Loucy (cell line): ENCODE measurements around the gene RUNDC3A.

ENCODE experiments used
- H2AFZ ChIP-seq: fragments of 200-600 bp; sonication (generic); 2 replicates; pipeline ENCODE4 v1.6.0; 2016; ENCODE audit warnings: antibody characterized with exemption, mild to moderate bottlenecking, low read length, moderate library complexity
- H3F3A ChIP-seq: fragments of 200-600 bp; 2 replicates; pipeline ENCODE4 v1.6.0; 2016; ENCODE audit warnings: antibody characterized with exemption, low read depth, mild to moderate bottlenecking
- H3K27me3 ChIP-seq: fragments of 200-600 bp; sonication (generic); 2 replicates; pipeline ENCODE4 v1.6.1; 2014; ENCODE audit warnings: low read length, mild to moderate bottlenecking; ENCODE audit not compliant: insufficient read depth, poor library complexity, severe bottlenecking
- H3K36me3 ChIP-seq: fragments of 200-600 bp; sonication (generic); 2 replicates; pipeline ENCODE4 v1.6.1; 2016; ENCODE audit warnings: low read length; ENCODE audit not compliant: insufficient read depth
- H3K4me1 ChIP-seq: fragments of 200-600 bp; sonication (generic); 2 replicates; pipeline ENCODE4 v1.5.1; 2014; ENCODE audit warnings: low read length, mild to moderate bottlenecking; ENCODE audit not compliant: insufficient read depth, poor library complexity, severe bottlenecking
- H3K4me2 ChIP-seq: fragments of 200-600 bp; sonication (generic); 2 replicates; pipeline ENCODE4 v1.6.0; 2014; ENCODE audit warnings: antibody characterized with exemption, low read length, low read depth, mild to moderate bottlenecking; ENCODE audit not compliant: poor library complexity, severe bottlenecking
- H3K4me3 ChIP-seq: fragments of 200-600 bp; sonication (generic); 2 replicates; pipeline ENCODE4 v1.5.1; 2014; ENCODE audit warnings: low read length, mild to moderate bottlenecking, mixed read lengths; ENCODE audit not compliant: poor library complexity, severe bottlenecking
- H3K79me2 ChIP-seq: fragments of 200-600 bp; sonication (generic); 2 replicates; pipeline ENCODE4 v1.6.1; 2014; ENCODE audit warnings: low read length; ENCODE audit not compliant: insufficient read depth
- H3K9ac ChIP-seq: fragments of 200-600 bp; sonication (generic); 2 replicates; pipeline ENCODE4 v1.6.0; 2014; ENCODE audit warnings: mild to moderate bottlenecking, low read depth, low read length, moderate library complexity; ENCODE audit not compliant: poor library complexity, severe bottlenecking
- H3K9me2 ChIP-seq: fragments of 200-600 bp; sonication (generic); replicated peaks from 2 replicates; pipeline ENCODE4 v1.6.1; 2016; ENCODE audit warnings: low read depth, low read length, mixed read lengths
- H3K9me3 ChIP-seq: fragments of 200-600 bp; sonication (generic); 2 replicates; pipeline ENCODE4 v1.6.1; 2014; ENCODE audit warnings: mild to moderate bottlenecking, antibody characterized with exemption, low read length, low read depth; ENCODE audit not compliant: insufficient read depth
- H4K20me1 ChIP-seq: fragments of 200-600 bp; sonication (generic); 2 replicates; pipeline ENCODE4 v1.6.0; 2014; ENCODE audit warnings: antibody characterized with exemption, low read length, mild to moderate bottlenecking; ENCODE audit not compliant: insufficient read depth, poor library complexity, severe bottlenecking
- EZH2phosphoT487 ChIP-seq: fragments of 200-600 bp; IDR thresholded peaks from 2 replicates; pipeline ENCODE4 v1.6.1; 2018; ENCODE audit warnings: antibody characterized with exemption, mild to moderate bottlenecking, moderate library complexity, borderline replicate concordance
- TF ChIP-seq, protein P1 (sequence below): fragments of 200-600 bp; sonication (generic); conservative IDR thresholded peaks from 2 replicates; pipeline ENCODE4 v1.5.1; 2014; ENCODE audit warnings: mild to moderate bottlenecking, antibody characterized with exemption, low read length

RUNDC3A gene

GRCh38 chr17:44314031-44314430, 5.6 kb downstream of the RUNDC3A start:
- no peaks in the 10 kb centered on the region for H3F3A ChIP-seq
- no peak overlapping the region for H3K4me2 ChIP-seq
- H3K9me3 ChIP-seq: no peaks in the 10 kb centered on the region
- no peak overlapping the region for H3K9ac ChIP-seq
- H3K36me3 ChIP-seq: no peaks in the 10 kb centered on the region
- H3K79me2 ChIP-seq: no peaks in the 10 kb centered on the region
- H3K4me1 ChIP-seq: peaks cover 2% of the 10 kb centered on the region
- no peak overlapping the region for H2AFZ ChIP-seq
- no peaks in the 10 kb centered on the region for H3K9me2 ChIP-seq
- H3K27me3 ChIP-seq: no peaks in the 10 kb centered on the region
- no peaks in the 10 kb centered on the region for H4K20me1 ChIP-seq
- no peak overlapping the region for H3K4me3 ChIP-seq
- TF ChIP-seq, protein P1, sequence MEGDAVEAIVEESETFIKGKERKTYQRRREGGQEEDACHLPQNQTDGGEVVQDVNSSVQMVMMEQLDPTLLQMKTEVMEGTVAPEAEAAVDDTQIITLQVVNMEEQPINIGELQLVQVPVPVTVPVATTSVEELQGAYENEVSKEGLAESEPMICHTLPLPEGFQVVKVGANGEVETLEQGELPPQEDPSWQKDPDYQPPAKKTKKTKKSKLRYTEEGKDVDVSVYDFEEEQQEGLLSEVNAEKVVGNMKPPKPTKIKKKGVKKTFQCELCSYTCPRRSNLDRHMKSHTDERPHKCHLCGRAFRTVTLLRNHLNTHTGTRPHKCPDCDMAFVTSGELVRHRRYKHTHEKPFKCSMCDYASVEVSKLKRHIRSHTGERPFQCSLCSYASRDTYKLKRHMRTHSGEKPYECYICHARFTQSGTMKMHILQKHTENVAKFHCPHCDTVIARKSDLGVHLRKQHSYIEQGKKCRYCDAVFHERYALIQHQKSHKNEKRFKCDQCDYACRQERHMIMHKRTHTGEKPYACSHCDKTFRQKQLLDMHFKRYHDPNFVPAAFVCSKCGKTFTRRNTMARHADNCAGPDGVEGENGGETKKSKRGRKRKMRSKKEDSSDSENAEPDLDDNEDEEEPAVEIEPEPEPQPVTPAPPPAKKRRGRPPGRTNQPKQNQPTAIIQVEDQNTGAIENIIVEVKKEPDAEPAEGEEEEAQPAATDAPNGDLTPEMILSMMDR: no peak
- TF ChIP-seq EZH2phosphoT487: no peak

- H3K36me3 ChIP-seq: no peaks in the 10 kb centered on the region; the same call in 1 of the 2 replicates
- no peak overlapping the region for H3K4me3 ChIP-seq
- no peaks in the 10 kb centered on the region for H3K79me2 ChIP-seq
- no peaks in the 10 kb centered on the region for H3K9me3 ChIP-seq
- TF ChIP-seq EZH2phosphoT487: no peak
- TF ChIP-seq, protein P1: no peak
- no peaks in the 10 kb centered on the region for H3K4me1 ChIP-seq
- H3K9ac ChIP-seq: no peak overlapping the region
- H3K4me2 ChIP-seq: no peak overlapping the region
- H3K9me2 ChIP-seq: no peaks in the 10 kb centered on the region
- no peaks in the 10 kb centered on the region for H4K20me1 ChIP-seq
- no peak overlapping the region for H2AFZ ChIP-seq
- H3K27me3 ChIP-seq: no peaks in the 10 kb centered on the region
- H3F3A ChIP-seq: no peaks in the 10 kb centered on the region
Measured at GRCh38 chr17:44314524-44314868, 6.1 kb downstream of the RUNDC3A start.

DNA sequence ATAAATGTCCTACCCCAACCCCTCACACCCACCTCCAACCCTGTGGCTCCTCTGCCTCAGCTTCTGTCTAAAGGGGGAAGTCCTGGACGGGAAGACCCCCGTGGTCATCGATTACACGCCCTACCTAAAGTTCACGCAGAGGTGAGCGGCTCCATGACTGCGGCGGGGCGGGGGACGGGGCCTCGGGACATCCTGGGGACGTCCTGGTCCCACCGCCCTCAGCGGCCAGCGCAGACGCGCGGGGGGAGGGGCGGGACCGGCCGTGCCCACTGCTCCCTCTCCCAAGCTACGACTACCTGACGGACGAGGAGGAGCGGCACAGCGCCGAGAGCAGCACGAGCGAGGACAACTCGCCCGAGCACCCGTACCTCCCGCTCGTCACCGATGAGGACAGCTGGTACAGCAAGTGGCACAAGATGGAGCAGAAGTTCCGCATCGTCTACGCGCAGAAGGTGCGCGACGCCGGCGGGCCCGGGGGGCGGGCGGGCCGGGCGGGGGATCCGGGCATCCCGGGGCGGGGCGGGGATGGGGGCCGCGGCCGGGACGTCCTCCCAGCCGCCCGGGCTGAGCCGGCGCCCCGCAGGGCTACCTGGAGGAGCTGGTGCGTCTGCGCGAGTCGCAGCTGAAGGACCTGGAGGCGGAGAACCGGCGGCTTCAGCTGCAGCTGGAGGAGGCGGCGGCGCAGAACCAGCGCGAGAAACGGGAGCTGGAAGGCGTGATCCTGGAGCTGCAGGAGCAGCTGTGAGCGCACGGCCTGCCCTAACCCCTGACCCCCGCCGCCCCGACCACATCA, 6.7 kb downstream of the RUNDC3A start:
- no peaks in the 10 kb centered on the region for H3K9me3 ChIP-seq
- no peaks in the 10 kb centered on the region for H3K27me3 ChIP-seq
- no peaks in the 10 kb centered on the region for H3K9me2 ChIP-seq
- no peak overlapping the region for H3K9ac ChIP-seq
- H3K36me3 ChIP-seq: peaks cover 3% of the 10 kb centered on the region; the same call in 1 of the 2 replicates
- H3K79me2 ChIP-seq: no peaks in the 10 kb centered on the region
- no peaks in the 10 kb centered on the region for H3F3A ChIP-seq
- H3K4me3 ChIP-seq: no peak overlapping the region
- no peak overlapping the region for H3K4me2 ChIP-seq
- H2AFZ ChIP-seq: no peak overlapping the region
- no peaks in the 10 kb centered on the region for H4K20me1 ChIP-seq
- no peak for TF ChIP-seq EZH2phosphoT487
- TF ChIP-seq, protein P1: no peak
- H3K4me1 ChIP-seq: no peaks in the 10 kb centered on the region
